ENCODE results near the gene GFRAL. TPM values are rescaled to one million over a fixed set of nuclear protein-coding genes. Genes with fewer than 3 reads are reported as not detected.

GFRAL gene
- total RNA-seq, 1 donor from 2014 or later: not detected

GRCh38 chr6:55423933-55424332 lies 96.7 kb downstream of the GFRAL start:
- H3K4me3 ChIP-seq (ENCODE audit: low read depth, low read length): no peak overlapping the region
- TF ChIP-seq CTCF (conservative IDR thresholded peaks at IDR 0.05; ENCODE audit: low read depth, low read length): no peak
- no peak for DNase-seq (ENCODE audit: low read depth)

- DNase-seq (ENCODE audit: low read depth): no peak
- no peak for TF ChIP-seq CTCF (conservative IDR thresholded peaks at IDR 0.05; ENCODE audit: low read depth, low read length)
- no peak overlapping the region for H3K4me3 ChIP-seq (ENCODE audit: low read depth, low read length)
Observed at GRCh38 chr6:55433446-55434130, 106.3 kb downstream of the GFRAL start.

GRCh38 chr6:55437141-55437540 lies 109.9 kb downstream of the GFRAL start:
- no peak overlapping the region for H3K4me3 ChIP-seq (ENCODE audit: low read depth, low read length)
- no peak for TF ChIP-seq CTCF (conservative IDR thresholded peaks at IDR 0.05; ENCODE audit: low read depth, low read length)
- no peak for DNase-seq (ENCODE audit: low read depth)

DNA sequence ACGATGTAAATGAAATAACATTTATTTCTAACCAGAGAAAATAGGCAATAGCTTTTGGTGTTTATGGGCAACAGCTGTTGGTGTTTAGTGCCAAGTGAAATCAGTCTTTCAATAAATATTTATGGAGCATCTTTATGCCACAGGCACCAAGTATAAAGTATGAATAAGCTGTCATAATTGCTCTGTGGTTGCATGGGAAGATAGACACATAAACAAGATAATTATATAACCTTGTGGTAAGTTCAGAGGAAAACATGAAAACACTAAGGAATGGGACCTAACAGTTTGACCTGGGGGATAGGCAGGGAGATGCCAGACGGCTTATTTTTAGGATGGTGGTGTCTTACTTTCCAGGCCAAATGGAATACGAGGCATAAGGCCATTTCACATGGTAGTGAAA lies 110.9 kb downstream of the GFRAL start:
- DNase-seq (ENCODE audit: low read depth): no peak
- TF ChIP-seq CTCF (conservative IDR thresholded peaks at IDR 0.05; ENCODE audit: low read depth, low read length): no peak
- no peak overlapping the region for H3K4me3 ChIP-seq (ENCODE audit: low read depth, low read length)

GRCh38 chr6:55443238-55444134 lies 116.2 kb downstream of the GFRAL start:
- DNase-seq (ENCODE audit: low read depth): no peak
- TF ChIP-seq CTCF (conservative IDR thresholded peaks at IDR 0.05; ENCODE audit: low read depth, low read length): no peak
- H3K4me3 ChIP-seq (ENCODE audit: low read depth, low read length): no peak overlapping the region

DNA sequence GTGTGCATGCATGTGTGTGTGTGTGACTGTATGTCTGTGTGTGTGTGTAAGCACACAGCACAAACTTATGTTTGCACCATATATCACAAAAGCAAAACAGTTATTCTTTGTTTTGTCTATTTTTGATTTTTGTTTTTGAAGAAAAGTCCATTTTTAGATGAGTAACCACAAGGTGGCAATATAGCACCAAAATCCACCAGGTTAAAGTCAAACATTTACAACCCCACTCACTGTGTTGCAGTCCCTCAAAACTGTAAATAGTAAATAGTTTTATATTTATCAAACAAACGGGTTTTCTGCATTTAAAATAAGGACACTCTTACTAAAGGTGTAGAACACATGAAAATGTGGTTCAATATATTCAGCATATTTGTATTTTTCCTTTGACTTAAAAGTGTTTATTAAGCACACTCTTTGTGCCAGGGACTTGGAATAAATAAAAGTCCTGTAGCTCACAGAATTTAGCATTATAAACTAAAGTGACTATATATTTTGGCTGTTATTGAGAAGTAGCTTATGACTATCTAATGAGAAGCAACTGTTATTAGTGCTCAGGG lies 118.5 kb downstream of the GFRAL start:
- H3K4me3 ChIP-seq (ENCODE audit: low read depth, low read length): no peak overlapping the region
- peak; percentile 63 for TF ChIP-seq CTCF (conservative IDR thresholded peaks at IDR 0.05; ENCODE audit: low read depth, low read length)
- DNase-seq (ENCODE audit: low read depth): no peak

All from epithelial cell of proximal tubule (primary cell).